GM12872 (cell line): ENCODE measurements around the gene SUPT4H1.

Experiments used
- TF ChIP-seq, protein P1 (sequence below): IDR thresholded peaks from 3 replicates; pipeline ENCODE4 v1.5.1; 2011; ENCODE audit warnings: low read depth, mild to moderate bottlenecking, low read length, moderate library complexity; ENCODE audit not compliant: insufficient read depth

SUPT4H1 gene

GRCh38 chr17:58308985-58309917, 42.8 kb downstream of the SUPT4H1 start:
- TF ChIP-seq, protein P1, sequence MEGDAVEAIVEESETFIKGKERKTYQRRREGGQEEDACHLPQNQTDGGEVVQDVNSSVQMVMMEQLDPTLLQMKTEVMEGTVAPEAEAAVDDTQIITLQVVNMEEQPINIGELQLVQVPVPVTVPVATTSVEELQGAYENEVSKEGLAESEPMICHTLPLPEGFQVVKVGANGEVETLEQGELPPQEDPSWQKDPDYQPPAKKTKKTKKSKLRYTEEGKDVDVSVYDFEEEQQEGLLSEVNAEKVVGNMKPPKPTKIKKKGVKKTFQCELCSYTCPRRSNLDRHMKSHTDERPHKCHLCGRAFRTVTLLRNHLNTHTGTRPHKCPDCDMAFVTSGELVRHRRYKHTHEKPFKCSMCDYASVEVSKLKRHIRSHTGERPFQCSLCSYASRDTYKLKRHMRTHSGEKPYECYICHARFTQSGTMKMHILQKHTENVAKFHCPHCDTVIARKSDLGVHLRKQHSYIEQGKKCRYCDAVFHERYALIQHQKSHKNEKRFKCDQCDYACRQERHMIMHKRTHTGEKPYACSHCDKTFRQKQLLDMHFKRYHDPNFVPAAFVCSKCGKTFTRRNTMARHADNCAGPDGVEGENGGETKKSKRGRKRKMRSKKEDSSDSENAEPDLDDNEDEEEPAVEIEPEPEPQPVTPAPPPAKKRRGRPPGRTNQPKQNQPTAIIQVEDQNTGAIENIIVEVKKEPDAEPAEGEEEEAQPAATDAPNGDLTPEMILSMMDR: no peak

DNA sequence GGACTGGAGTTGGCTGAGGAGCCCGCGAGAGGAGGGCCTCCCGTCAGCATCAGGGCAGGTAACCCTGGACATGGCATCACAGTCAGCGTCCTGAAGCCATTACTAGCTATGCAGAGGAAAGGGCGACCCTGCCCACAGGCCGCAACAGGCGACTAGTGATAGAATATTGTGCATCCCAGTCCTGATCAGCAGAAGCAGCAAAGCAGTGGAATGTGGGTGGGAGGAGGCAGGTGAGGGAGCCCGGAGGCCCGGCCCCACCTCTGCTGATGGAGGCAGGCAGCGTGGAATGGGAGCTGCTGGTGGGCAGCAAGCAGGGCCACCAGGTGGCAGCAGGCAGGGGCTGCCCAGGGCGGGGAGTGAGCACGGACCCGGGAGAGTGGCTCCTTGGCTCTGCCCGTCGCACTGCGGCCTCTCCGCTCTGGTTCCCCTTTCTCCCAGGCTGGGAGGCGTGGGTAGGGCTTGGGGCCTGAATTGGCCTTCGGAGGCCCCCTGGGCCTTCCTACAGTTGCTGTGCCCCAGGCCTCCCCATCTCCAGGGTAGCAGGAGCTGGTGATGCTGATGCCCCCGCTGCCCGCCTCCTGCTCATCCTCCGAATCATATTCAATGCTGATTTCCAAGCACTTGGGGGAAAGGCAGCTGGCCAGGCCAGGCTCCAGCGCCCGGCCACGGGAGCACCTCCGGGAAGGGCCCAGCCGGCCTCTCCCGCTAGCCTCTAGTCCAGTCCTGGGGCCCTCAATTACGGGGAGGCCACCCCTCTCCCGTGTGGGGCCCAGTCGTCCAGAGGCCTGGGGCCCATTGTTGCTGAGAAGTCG, 43.6 kb downstream of the SUPT4H1 start:
- TF ChIP-seq, protein P1: peak; percentile 29; the same call in 1 of the 3 replicates

- TF ChIP-seq, protein P1: no peak
Measured at GRCh38 chr17:58307468-58308172, 44.4 kb downstream of the SUPT4H1 start.

GRCh38 chr17:58306131-58306951, 45.7 kb downstream of the SUPT4H1 start:
- TF ChIP-seq, protein P1: no peak

- TF ChIP-seq, protein P1: no peak
Measured at GRCh38 chr17:58305626-58306025, 46.4 kb downstream of the SUPT4H1 start.

DNA sequence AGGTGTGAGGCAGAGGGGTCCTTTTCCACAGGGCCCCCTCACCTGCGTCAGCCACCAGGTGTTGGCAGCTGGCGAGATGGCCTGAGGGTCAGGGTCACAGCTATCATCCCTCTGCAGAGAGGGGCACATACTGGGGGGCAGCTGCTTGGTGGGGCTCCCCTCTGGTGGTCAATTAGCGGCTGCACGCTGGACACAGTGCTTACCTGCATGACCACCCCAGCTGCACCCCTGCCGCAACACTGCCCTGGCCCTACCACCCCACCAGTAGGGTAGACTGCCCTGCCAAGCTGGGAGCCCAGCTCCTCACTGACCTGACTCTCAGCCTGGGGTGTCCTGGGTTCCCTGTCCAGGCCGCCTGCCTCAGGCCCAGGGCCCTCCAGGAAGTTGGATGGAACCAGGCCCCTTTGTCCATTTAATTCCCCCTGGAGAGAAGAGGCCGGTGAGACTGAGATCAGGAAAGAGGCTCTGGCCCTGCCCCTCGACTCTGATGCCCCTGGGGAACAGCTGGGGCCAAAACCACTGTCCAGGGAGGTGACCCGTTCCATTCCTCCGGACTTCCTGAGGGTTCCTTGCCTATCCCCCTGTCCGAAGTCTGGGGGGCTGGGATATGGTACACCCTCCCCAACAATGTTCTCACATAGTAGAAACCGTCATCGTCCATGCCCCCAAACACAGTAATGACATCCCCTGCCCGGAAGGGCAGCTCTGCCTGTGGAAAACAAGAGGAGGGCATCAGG, 47.1 kb downstream of the SUPT4H1 start:
- TF ChIP-seq, protein P1: no peak
